Hepatocyte (in vitro differentiated cells): ENCODE data around the gene RPL35A.

Source experiments
- EZH2 ChIP-seq: fragments of 200-600 bp; sonication (generic); IDR thresholded peaks from 2 replicates; pipeline ENCODE4 v1.6.1; 2016; ENCODE audit warnings: antibody characterized with exemption, mild to moderate bottlenecking, borderline replicate concordance
- TF ChIP-seq, protein P1 (sequence below): fragments of 200-600 bp; sonication (generic); IDR thresholded peaks from 2 replicates; pipeline ENCODE4 v1.5.1; 2016; ENCODE audit warnings: antibody characterized with exemption, mild to moderate bottlenecking; ENCODE audit not compliant: poor library complexity

- TF ChIP-seq EZH2 = no peak
- TF ChIP-seq, protein P1, sequence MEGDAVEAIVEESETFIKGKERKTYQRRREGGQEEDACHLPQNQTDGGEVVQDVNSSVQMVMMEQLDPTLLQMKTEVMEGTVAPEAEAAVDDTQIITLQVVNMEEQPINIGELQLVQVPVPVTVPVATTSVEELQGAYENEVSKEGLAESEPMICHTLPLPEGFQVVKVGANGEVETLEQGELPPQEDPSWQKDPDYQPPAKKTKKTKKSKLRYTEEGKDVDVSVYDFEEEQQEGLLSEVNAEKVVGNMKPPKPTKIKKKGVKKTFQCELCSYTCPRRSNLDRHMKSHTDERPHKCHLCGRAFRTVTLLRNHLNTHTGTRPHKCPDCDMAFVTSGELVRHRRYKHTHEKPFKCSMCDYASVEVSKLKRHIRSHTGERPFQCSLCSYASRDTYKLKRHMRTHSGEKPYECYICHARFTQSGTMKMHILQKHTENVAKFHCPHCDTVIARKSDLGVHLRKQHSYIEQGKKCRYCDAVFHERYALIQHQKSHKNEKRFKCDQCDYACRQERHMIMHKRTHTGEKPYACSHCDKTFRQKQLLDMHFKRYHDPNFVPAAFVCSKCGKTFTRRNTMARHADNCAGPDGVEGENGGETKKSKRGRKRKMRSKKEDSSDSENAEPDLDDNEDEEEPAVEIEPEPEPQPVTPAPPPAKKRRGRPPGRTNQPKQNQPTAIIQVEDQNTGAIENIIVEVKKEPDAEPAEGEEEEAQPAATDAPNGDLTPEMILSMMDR = peak; percentile 73
These were observed 6.9 kb upstream of the RPL35A start for GRCh38 chr3:197942956-197943556.
